Mucosa of descending colon (tissue), 3 donors: ENCODE data around the gene DESI1. TPM values are rescaled to one million over a fixed set of nuclear protein-coding genes. Genes with fewer than 3 reads are reported as not detected.
A peak's percentile ranks its signal among the peaks of the same experiment; 100 is the strongest.

Source experiments
- ATAC-seq: fragments of 200-7000 bp; cut with Tn5 transposase; one replicate; pipeline ENCODE4 v1.9.1; 2020; ENCODE audit warnings: mild to moderate bottlenecking, moderate library complexity
- DNase-seq, 3 donors: peaks; one replicate each; pipeline ENCODE4 v3.0.0-alpha.2; 2020
- H3K36me3 ChIP-seq: fragments of 200-600 bp; one replicate; pipeline ENCODE4 v1.8.0; 2021; ENCODE audit warnings: low read depth, mild to moderate bottlenecking
- H3K4me1 ChIP-seq: fragments of 200-600 bp; one replicate; pipeline ENCODE4 v1.8.0; 2021; ENCODE audit warnings: low read depth, mild to moderate bottlenecking
- H3K4me3 ChIP-seq: fragments of 200-600 bp; one replicate; pipeline ENCODE4 v1.8.0; 2021; ENCODE audit warnings: mild to moderate bottlenecking
- H3K9me3 ChIP-seq: fragments of 200-600 bp; one replicate; pipeline ENCODE4 v1.8.0; 2021; ENCODE audit warnings: mild to moderate bottlenecking
- intact Hi-C, 2 donors: fragments of 100-400 bp; cut with DNase I in 1 of 2; cut with micrococcal nuclease in 1 of 2; formaldehyde crosslinking; loops; one replicate each; pipeline versions ENCODE4 v1.11.0 to v1.11.1; 2022; cut with DNase I, micrococcal nuclease
- total RNA-seq, 3 donors: library from RNA; stranded (reverse); fragmentation: NEBNext Ultra II Directional in 2 of 3; extraction: Animal tissue kit (Norgen Biotek cat#: 25700) in 2 of 3; gene quantifications; one replicate each; pipeline versions ENCODE4 v1.2.1 to v1.2.4, GENCODE V29; 2021 to 2023
- TF ChIP-seq, protein P1 (sequence below): fragments of 200-600 bp; IDR thresholded peaks from one replicate; pipeline ENCODE4 v1.8.0; 2022; ENCODE audit warnings: antibody characterized with exemption, mild to moderate bottlenecking
- donor health status: DM: no; HTN: no; CAD: no; lungs with moderate emphysema.
- donor health status: DM: no; HTN: no; CAD: no.
- donor health status: DM: no; HTN: yes; CAD: no.

Gene DESI1
- total RNA-seq, 3 donors from 2014 or later: 23.4 to 28.7 (median 26.3) TPM

DNA sequence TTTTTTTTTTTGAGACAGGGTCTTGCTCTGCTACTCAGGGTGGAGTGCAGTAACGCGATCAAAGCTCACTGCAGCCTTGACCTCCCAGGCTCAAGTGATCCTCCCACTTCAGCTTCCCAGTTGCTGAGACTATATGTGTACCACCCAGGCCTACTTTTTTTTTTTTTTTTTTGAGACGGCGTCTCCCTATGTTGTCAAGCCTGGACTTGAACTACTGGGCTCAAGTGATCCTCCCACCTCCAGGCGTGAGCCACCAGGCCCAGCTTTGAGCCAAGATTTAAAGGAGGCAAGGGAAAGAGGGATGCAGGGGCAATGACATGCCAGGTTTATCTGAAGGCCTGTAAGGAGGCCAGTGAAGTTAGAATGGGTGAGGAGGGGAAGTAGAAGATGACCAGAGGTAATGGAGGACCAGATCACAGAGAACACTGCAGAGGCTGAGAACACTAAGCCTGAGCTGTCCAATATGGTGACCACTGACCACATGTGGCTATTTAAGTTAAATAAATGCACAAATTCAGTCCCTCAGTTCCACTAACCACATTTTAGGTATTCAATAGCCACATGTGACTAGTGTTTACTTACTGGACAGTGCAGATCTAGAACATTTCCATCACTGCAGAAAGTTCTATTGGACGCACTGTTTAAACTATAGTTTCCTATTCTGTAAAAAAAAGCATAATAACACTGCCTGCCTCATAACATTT lies 8.1 kb downstream of the DESI1 start:
- intact Hi-C loops: no loop called here
- H3K4me3 ChIP-seq: no peak overlapping the region
- H3K36me3 ChIP-seq: no peaks in the 10 kb centered on the region
- DNase-seq (no peak), ATAC-seq (no peak)
- H3K9me3 ChIP-seq: no peaks in the 10 kb centered on the region
- no peaks in the 10 kb centered on the region for H3K4me1 ChIP-seq
- TF ChIP-seq, protein P1, sequence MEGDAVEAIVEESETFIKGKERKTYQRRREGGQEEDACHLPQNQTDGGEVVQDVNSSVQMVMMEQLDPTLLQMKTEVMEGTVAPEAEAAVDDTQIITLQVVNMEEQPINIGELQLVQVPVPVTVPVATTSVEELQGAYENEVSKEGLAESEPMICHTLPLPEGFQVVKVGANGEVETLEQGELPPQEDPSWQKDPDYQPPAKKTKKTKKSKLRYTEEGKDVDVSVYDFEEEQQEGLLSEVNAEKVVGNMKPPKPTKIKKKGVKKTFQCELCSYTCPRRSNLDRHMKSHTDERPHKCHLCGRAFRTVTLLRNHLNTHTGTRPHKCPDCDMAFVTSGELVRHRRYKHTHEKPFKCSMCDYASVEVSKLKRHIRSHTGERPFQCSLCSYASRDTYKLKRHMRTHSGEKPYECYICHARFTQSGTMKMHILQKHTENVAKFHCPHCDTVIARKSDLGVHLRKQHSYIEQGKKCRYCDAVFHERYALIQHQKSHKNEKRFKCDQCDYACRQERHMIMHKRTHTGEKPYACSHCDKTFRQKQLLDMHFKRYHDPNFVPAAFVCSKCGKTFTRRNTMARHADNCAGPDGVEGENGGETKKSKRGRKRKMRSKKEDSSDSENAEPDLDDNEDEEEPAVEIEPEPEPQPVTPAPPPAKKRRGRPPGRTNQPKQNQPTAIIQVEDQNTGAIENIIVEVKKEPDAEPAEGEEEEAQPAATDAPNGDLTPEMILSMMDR: no peak

- Histone ChIP-seq H3K36me3 (no peaks in the 10 kb centered on the region), H3K4me1 (no peaks in the 10 kb centered on the region), H3K9me3 (no peaks in the 10 kb centered on the region), H3K4me3 (no peak overlapping the region)
- TF ChIP-seq, protein P1: no peak
- intact Hi-C loops: no loop called here
- DNase-seq (no peak), ATAC-seq (no peak)
These were observed 12.5 kb downstream of the DESI1 start for GRCh38 chr22:41608386-41608785.

- peak; percentile 51 for ATAC-seq
These were observed 16.9 kb downstream of the DESI1 start for GRCh38 chr22:41603873-41604332.

GRCh38 chr22:41600976-41601375 lies 19.9 kb downstream of the DESI1 start:
- TF ChIP-seq, protein P1: no peak
- no peaks in the 10 kb centered on the region for H3K9me3 ChIP-seq
- intact Hi-C loops: no loop called here
- peaks cover 4% of the 10 kb centered on the region for H3K36me3 ChIP-seq
- DNase-seq (no peak), ATAC-seq (no peak)
- H3K4me3 ChIP-seq: no peak overlapping the region
- no peaks in the 10 kb centered on the region for H3K4me1 ChIP-seq

More at GRCh38 chr22:41603873-41604332, 16.9 kb downstream of the DESI1 start:
- intact Hi-C loops: no loop called here
- no peaks in the 10 kb centered on the region for H3K9me3 ChIP-seq
- no peak for DNase-seq
- TF ChIP-seq, protein P1: no peak
- H3K4me3 ChIP-seq: no peak overlapping the region
- no peaks in the 10 kb centered on the region for H3K4me1 ChIP-seq
- peaks cover 4% of the 10 kb centered on the region for H3K36me3 ChIP-seq

DNA sequence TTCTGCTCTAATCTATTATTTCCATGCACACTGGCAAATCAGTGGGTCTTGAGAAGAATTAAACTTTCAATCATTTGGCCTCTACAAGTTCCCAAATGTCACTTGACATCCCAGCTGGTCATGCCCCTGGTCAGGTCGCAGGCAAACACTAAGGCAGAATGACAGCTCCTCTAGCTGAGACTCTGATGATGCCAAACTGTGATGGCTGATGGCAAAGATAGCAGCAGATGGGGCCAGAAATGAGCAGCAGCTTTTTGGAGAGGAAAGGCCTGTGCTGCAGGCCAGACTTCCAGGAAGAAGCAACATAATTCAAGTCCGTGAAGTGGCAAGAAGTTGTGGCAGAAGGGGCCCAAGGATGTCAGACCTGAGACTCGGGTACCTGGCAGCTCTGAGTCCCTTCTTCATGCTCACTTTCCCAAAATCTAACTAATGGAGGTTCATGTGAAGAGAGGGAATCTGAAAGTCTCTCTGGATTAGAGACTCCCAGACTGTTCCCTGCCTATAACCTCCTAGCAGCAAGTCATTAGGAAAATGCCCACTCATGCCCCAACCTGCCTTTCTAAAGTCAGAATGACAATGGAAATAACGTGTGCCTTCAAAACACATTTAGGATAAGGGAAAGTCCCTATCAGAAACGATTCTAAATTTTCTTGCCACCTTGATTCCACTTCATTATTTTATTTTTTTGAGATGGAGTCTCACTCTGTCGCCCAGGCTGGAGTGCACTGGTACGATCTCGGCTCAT lies 21.8 kb downstream of the DESI1 start:
- TF ChIP-seq, protein P1: no peak
- Histone ChIP-seq H3K36me3 (peaks cover 4% of the 10 kb centered on the region), H3K4me3 (no peak overlapping the region), H3K4me1 (no peaks in the 10 kb centered on the region), H3K9me3 (no peaks in the 10 kb centered on the region)
- ATAC-seq (no peak), DNase-seq (no peak)
- intact Hi-C loops: loop anchor here in 1 of 2 donors (10.0 kb wide), 1 partner anchor 54 kb away; the partner anchor contains the start of gene POLR3H
